SK-N-SH (cell line): ENCODE measurements around the gene TMLHE.
"Not testable (repeated sequence)": the region's sequence is repeated elsewhere in the genome, so short reads cannot be mapped to it uniquely, and the experiment has no call there.

Experiments used
- JUND ChIP-seq: IDR thresholded peaks from 2 replicates; pipeline ENCODE4 v1.4.0; 2012
- MEF2A ChIP-seq: IDR thresholded peaks from 2 replicates; pipeline ENCODE4 v1.4.0; 2012; ENCODE audit warnings: low read depth, borderline replicate concordance
- POLR2AphosphoS5 ChIP-seq: IDR thresholded peaks from 2 replicates; pipeline ENCODE4 v1.6.1; 2012; ENCODE audit warnings: low read depth, low read length
- RFX5 ChIP-seq: IDR thresholded peaks from 2 replicates; pipeline ENCODE4 v1.6.1; 2012; ENCODE audit warnings: mild to moderate bottlenecking, improper control_type of control experiment, low read length
- TAF1 ChIP-seq: IDR thresholded peaks from 2 replicates; pipeline ENCODE4 v1.6.1; 2012; ENCODE audit warnings: low read depth, mild to moderate bottlenecking, low read length, moderate library complexity, borderline replicate concordance
- TCF12 ChIP-seq: IDR thresholded peaks from 2 replicates; pipeline ENCODE4 v1.4.0; 2012
- TF ChIP-seq, protein P1 (sequence below): IDR thresholded peaks from 2 replicates; pipeline ENCODE4 v1.4.0; 2012; ENCODE audit warnings: low read depth, borderline replicate concordance
- TF ChIP-seq, protein P2 (sequence below): fragments of 200-600 bp; sonication (generic); IDR thresholded peaks from 2 replicates; pipeline ENCODE4 v1.6.1; 2017; ENCODE audit warnings: antibody characterized with exemption, mild to moderate bottlenecking, moderate library complexity
- TF ChIP-seq, protein P3 (sequence below): IDR thresholded peaks from 2 replicates; pipeline ENCODE4 v1.4.0; 2012; ENCODE audit warnings: low read depth

DNA sequence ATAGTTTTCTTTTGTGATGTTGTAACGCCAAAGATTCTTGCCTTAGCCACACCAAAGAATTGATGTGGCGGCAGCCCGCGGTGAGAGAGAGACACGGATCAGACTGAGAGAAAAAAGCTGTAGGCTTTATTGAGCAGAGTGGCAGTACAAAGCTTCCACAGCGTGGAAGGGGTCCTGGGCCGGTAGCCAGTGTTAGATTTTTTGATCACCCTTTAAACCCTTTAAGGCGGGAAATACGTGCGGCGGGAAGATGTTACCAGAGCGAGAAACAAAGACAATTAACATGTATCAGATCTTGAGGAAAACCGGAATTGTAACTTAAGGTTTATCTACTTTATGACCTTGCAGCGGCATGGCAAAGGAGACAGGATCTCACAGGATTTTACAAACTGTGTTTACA, 28.6 kb upstream of the TMLHE start:
- not testable (repeated sequence) for TF ChIP-seq TCF12, TAF1, JUND, POLR2AphosphoS5, RFX5, MEF2A
- TF ChIP-seq, protein P1, sequence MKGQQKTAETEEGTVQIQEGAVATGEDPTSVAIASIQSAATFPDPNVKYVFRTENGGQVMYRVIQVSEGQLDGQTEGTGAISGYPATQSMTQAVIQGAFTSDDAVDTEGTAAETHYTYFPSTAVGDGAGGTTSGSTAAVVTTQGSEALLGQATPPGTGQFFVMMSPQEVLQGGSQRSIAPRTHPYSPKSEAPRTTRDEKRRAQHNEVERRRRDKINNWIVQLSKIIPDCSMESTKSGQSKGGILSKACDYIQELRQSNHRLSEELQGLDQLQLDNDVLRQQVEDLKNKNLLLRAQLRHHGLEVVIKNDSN: not testable (repeated sequence)
- TF ChIP-seq, protein P2, sequence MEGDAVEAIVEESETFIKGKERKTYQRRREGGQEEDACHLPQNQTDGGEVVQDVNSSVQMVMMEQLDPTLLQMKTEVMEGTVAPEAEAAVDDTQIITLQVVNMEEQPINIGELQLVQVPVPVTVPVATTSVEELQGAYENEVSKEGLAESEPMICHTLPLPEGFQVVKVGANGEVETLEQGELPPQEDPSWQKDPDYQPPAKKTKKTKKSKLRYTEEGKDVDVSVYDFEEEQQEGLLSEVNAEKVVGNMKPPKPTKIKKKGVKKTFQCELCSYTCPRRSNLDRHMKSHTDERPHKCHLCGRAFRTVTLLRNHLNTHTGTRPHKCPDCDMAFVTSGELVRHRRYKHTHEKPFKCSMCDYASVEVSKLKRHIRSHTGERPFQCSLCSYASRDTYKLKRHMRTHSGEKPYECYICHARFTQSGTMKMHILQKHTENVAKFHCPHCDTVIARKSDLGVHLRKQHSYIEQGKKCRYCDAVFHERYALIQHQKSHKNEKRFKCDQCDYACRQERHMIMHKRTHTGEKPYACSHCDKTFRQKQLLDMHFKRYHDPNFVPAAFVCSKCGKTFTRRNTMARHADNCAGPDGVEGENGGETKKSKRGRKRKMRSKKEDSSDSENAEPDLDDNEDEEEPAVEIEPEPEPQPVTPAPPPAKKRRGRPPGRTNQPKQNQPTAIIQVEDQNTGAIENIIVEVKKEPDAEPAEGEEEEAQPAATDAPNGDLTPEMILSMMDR: not testable (repeated sequence)
- TF ChIP-seq, protein P3, sequence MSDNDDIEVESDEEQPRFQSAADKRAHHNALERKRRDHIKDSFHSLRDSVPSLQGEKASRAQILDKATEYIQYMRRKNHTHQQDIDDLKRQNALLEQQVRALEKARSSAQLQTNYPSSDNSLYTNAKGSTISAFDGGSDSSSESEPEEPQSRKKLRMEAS: not testable (repeated sequence)
